Karpas-422 (cell line): ENCODE results near the gene SOSTDC1. TPM values are rescaled to one million over a fixed set of nuclear protein-coding genes. Genes with fewer than 3 reads are reported as not detected.

Experiments
- DNase-seq: peaks from one replicate; pipeline ENCODE4 v3.0.0-alpha.2; 2015
- H2AFZ ChIP-seq: fragments of 200-600 bp; sonication (generic); 2 replicates; pipeline ENCODE4 v1.6.1; 2014; ENCODE audit warnings: antibody characterized with exemption, low read length, mixed read lengths
- H3K27ac ChIP-seq: fragments of 200-600 bp; sonication (generic); 2 replicates; pipeline ENCODE4 v1.5.1; 2014; ENCODE audit warnings: mild to moderate bottlenecking, low read length, moderate library complexity
- H3K27me3 ChIP-seq: fragments of 200-600 bp; sonication (generic); 2 replicates; pipeline ENCODE4 v1.6.1; 2014; ENCODE audit warnings: low read length, mixed read lengths
- H3K36me3 ChIP-seq: fragments of 200-600 bp; sonication (generic); 2 replicates; pipeline ENCODE4 v1.6.1; 2014; ENCODE audit warnings: low read length, mixed read lengths; ENCODE audit not compliant: insufficient read depth
- H3K4me1 ChIP-seq: fragments of 200-600 bp; sonication (generic); 2 replicates; pipeline ENCODE4 v1.6.1; 2014; ENCODE audit warnings: mild to moderate bottlenecking, low read length, mixed read lengths
- H3K4me2 ChIP-seq: fragments of 200-600 bp; sonication (generic); 2 replicates; pipeline ENCODE4 v1.6.1; 2014; ENCODE audit warnings: low read length, low read depth, mild to moderate bottlenecking; ENCODE audit not compliant: poor library complexity, severe bottlenecking
- H3K4me3 ChIP-seq: fragments of 200-600 bp; sonication (generic); 2 replicates; pipeline ENCODE4 v1.5.1; 2014; ENCODE audit warnings: mild to moderate bottlenecking, antibody characterized with exemption, low read length, mixed read lengths
- H3K79me2 ChIP-seq: fragments of 200-600 bp; sonication (generic); 2 replicates; pipeline ENCODE4 v1.6.1; 2014; ENCODE audit warnings: mild to moderate bottlenecking, low read length, mixed read lengths
- H3K9ac ChIP-seq: fragments of 200-600 bp; sonication (generic); 2 replicates; pipeline ENCODE4 v1.6.0; 2014; ENCODE audit warnings: low read length
- H3K9me2 ChIP-seq: fragments of 200-600 bp; sonication (generic), shearing (Covaris generic); replicated peaks from 2 replicates; pipeline ENCODE4 v1.6.0; 2014; ENCODE audit warnings: mild to moderate bottlenecking, low read length, moderate library complexity; ENCODE audit not compliant: insufficient read depth
- H3K9me3 ChIP-seq: fragments of 300-700, 200-600 bp; sonication (generic); 2 replicates; pipeline ENCODE4 v1.6.1; 2014; ENCODE audit warnings: low read length, mixed read lengths
- H4K20me1 ChIP-seq: fragments of 200-600 bp; sonication (generic); 2 replicates; pipeline ENCODE4 v1.6.1; 2014; ENCODE audit warnings: mild to moderate bottlenecking, antibody characterized with exemption, low read length, low read depth; ENCODE audit not compliant: insufficient read depth
- total RNA-seq: library from RNA; depleted of rRNA; stranded (reverse); fragments of >200 nt; shearing (Covaris generic); gene quantifications from 2 replicates; pipeline ENCODE4 v1.2.3, GENCODE V29; 2014; ENCODE audit warnings: low replicate concordance

The SOSTDC1 gene
- total RNA-seq, 1 experiment from 2014 or later, result not detected

GRCh38 chr7:16431646-16432424 is 33.7 kb downstream of the SOSTDC1 start:
- Histone ChIP-seq H3K4me2 (no peak overlapping the region), H3K36me3 (no peaks in the 10 kb centered on the region), H3K9me3 (no peaks in the 10 kb centered on the region), H3K4me3 (no peak overlapping the region), H3K9me2 (no peaks in the 10 kb centered on the region), H2AFZ (no peak overlapping the region), H3K27me3 (0 out of 2 replicates have a peak, but pooled peaks cover 2% of the 10 kb centered on the region), H3K79me2 (no peaks in the 10 kb centered on the region), H4K20me1 (no peaks in the 10 kb centered on the region), H3K9ac (no peak overlapping the region), H3K27ac (no peak overlapping the region), H3K4me1 (no peaks in the 10 kb centered on the region)
- peak; percentile 78 for DNase-seq

GRCh38 chr7:16430133-16430532 is 35.4 kb downstream of the SOSTDC1 start:
- Histone ChIP-seq H2AFZ (no peak overlapping the region), H3K27ac (no peak overlapping the region), H3K4me2 (no peak overlapping the region), H3K9me2 (no peaks in the 10 kb centered on the region), H3K27me3 (0 out of 2 replicates have a peak, but pooled peaks cover 2% of the 10 kb centered on the region), H3K9me3 (no peaks in the 10 kb centered on the region), H4K20me1 (no peaks in the 10 kb centered on the region), H3K4me3 (no peak overlapping the region), H3K9ac (no peak overlapping the region), H3K4me1 (no peaks in the 10 kb centered on the region), H3K36me3 (no peaks in the 10 kb centered on the region), H3K79me2 (no peaks in the 10 kb centered on the region)
- DNase-seq, result no peak

GRCh38 chr7:16428672-16429071 is 36.9 kb downstream of the SOSTDC1 start:
- Histone ChIP-seq H2AFZ (no peak overlapping the region), H3K27me3 (0 out of 2 replicates have a peak, but pooled peaks cover 2% of the 10 kb centered on the region)

GRCh38 chr7:16428182-16428581 is 37.4 kb downstream of the SOSTDC1 start:
- Histone ChIP-seq H3K9me2 (no peaks in the 10 kb centered on the region), H3K27ac (no peak overlapping the region), H3K27me3 (0 out of 2 replicates have a peak, but pooled peaks cover 2% of the 10 kb centered on the region), H3K9ac (no peak overlapping the region), H3K36me3 (no peaks in the 10 kb centered on the region), H3K79me2 (no peaks in the 10 kb centered on the region), H3K4me2 (no peak overlapping the region), H2AFZ (no peak overlapping the region), H3K9me3 (no peaks in the 10 kb centered on the region), H3K4me3 (no peak overlapping the region), H3K4me1 (no peaks in the 10 kb centered on the region), H4K20me1 (no peaks in the 10 kb centered on the region)
- no peak for DNase-seq

More at GRCh38 chr7:16428672-16429071, 36.9 kb downstream of the SOSTDC1 start:
- Histone ChIP-seq H3K9ac (no peak overlapping the region), H3K4me3 (no peak overlapping the region), H4K20me1 (no peaks in the 10 kb centered on the region), H3K4me1 (no peaks in the 10 kb centered on the region), H3K4me2 (no peak overlapping the region), H3K9me3 (no peaks in the 10 kb centered on the region), H3K9me2 (no peaks in the 10 kb centered on the region), H3K36me3 (no peaks in the 10 kb centered on the region), H3K79me2 (no peaks in the 10 kb centered on the region), H3K27ac (no peak overlapping the region)
- no peak for DNase-seq

GRCh38 chr7:16423761-16424160 is 41.8 kb downstream of the SOSTDC1 start:
- no peaks in the 10 kb centered on the region for H4K20me1 ChIP-seq
- H2AFZ ChIP-seq, result no peak overlapping the region
- no peak for DNase-seq
- H3K27me3 ChIP-seq, result 0 out of 2 replicates have a peak, but pooled peaks cover 2% of the 10 kb centered on the region
- H3K27ac ChIP-seq, result no peak overlapping the region
- H3K9me2 ChIP-seq, result no peaks in the 10 kb centered on the region
- no peaks in the 10 kb centered on the region for H3K36me3 ChIP-seq
- peaks cover 18% of the 10 kb centered on the region for H3K4me1 ChIP-seq
- H3K9me3 ChIP-seq, result no peaks in the 10 kb centered on the region
- H3K4me3 ChIP-seq, result no peak overlapping the region
- H3K9ac ChIP-seq, result no peak overlapping the region
- no peaks in the 10 kb centered on the region for H3K79me2 ChIP-seq
- no peak overlapping the region for H3K4me2 ChIP-seq

GRCh38 chr7:16422917-16423316 is 42.6 kb downstream of the SOSTDC1 start:
- Histone ChIP-seq H3K27ac (no peak overlapping the region), H3K9me3 (no peaks in the 10 kb centered on the region), H3K4me2 (no peak overlapping the region), H3K36me3 (no peaks in the 10 kb centered on the region), H3K9me2 (no peaks in the 10 kb centered on the region), H2AFZ (no peak overlapping the region), H4K20me1 (no peaks in the 10 kb centered on the region), H3K79me2 (no peaks in the 10 kb centered on the region), H3K4me1 (peaks cover 18% of the 10 kb centered on the region), H3K9ac (no peak overlapping the region), H3K4me3 (no peak overlapping the region), H3K27me3 (no peaks in the 10 kb centered on the region)
- no peak for DNase-seq

GRCh38 chr7:16422103-16422435 is 43.5 kb downstream of the SOSTDC1 start:
- Histone ChIP-seq H3K79me2 (no peaks in the 10 kb centered on the region), H3K36me3 (no peaks in the 10 kb centered on the region), H3K9ac (no peak overlapping the region), H3K4me3 (no peak overlapping the region), H3K9me3 (no peaks in the 10 kb centered on the region), H2AFZ (peak overlapping the region; percentile 12; the same call in 1 of the 2 replicates), H3K4me1 (peaks cover 18% of the 10 kb centered on the region), H3K27ac (no peak overlapping the region), H4K20me1 (no peaks in the 10 kb centered on the region), H3K27me3 (no peaks in the 10 kb centered on the region), H3K9me2 (no peaks in the 10 kb centered on the region), H3K4me2 (no peak overlapping the region)
- DNase-seq, result no peak

- Histone ChIP-seq H2AFZ (peak within 1 kb of the TSS; percentile 98), H3K9me2 (no peaks in the 10 kb centered on the region), H3K9ac (peak within 1 kb of the TSS; percentile 87), H3K4me1 (peaks cover 18% of the 10 kb centered on the region), H3K27ac (no peak within 1 kb of the TSS), H3K36me3 (no peaks in the 10 kb centered on the region), H3K4me3 (peak within 1 kb of the TSS; percentile 78), H4K20me1 (no peaks in the 10 kb centered on the region), H3K79me2 (no peaks in the 10 kb centered on the region), H3K4me2 (peak within 1 kb of the TSS; percentile 90), H3K9me3 (no peaks in the 10 kb centered on the region), H3K27me3 (no peaks in the 10 kb centered on the region)
- peak; percentile 42 for DNase-seq
Measured at GRCh38 chr7:16421333-16422102, 44.0 kb downstream of the SOSTDC1 start, which contains the start of gene CRPPA. Gene CRPPA (minus strand): TSS chr7:16421538. CDS start chr7:16421322, 216 bp downstream.
